Liver (tissue), 3 donors: ENCODE data around the gene PKNOX1.
"Not testable (repeated sequence)": the region's sequence is repeated elsewhere in the genome, so short reads cannot be mapped to it uniquely, and the experiment has no call there.

ENCODE experiments used
- EGR1 ChIP-seq, 2 donors: IDR thresholded peaks; 2 replicates each; pipeline ENCODE4 v1.6.1; 2016 to 2018; ENCODE audit warnings: antibody characterized with exemption in 2 of 2, low read depth in 2 of 2
- FOXA1 ChIP-seq: IDR thresholded peaks from 2 replicates; pipeline ENCODE4 v1.6.1; 2016; ENCODE audit warnings: antibody characterized with exemption
- HNF4G ChIP-seq: IDR thresholded peaks from 2 replicates; pipeline ENCODE4 v1.6.1; 2016; ENCODE audit warnings: antibody characterized with exemption
- RAD21 ChIP-seq, 2 donors: IDR thresholded peaks; 2 replicates each; pipeline ENCODE4 v1.6.1; 2016; ENCODE audit warnings: antibody characterized with exemption in 2 of 2, mild to moderate bottlenecking in 2 of 2
- RXRA ChIP-seq, 2 donors: IDR thresholded peaks; 2 replicates each; pipeline ENCODE4 v1.6.1; 2017 to 2018; ENCODE audit warnings: antibody characterized with exemption in 2 of 2, mild to moderate bottlenecking in 1 of 2
- SP1 ChIP-seq: IDR thresholded peaks from 2 replicates; pipeline ENCODE4 v1.6.1; 2018; ENCODE audit warnings: antibody characterized with exemption, mild to moderate bottlenecking
- YY1 ChIP-seq: IDR thresholded peaks from 2 replicates; pipeline ENCODE4 v1.6.1; 2016; ENCODE audit warnings: antibody characterized with exemption, mild to moderate bottlenecking
- TF ChIP-seq, protein P1 (sequence below): fragments of 150-350 bp; IDR thresholded peaks from 2 replicates; pipeline ENCODE4 v1.5.1; 2017; ENCODE audit warnings: improper control_type of control experiment, low read depth, low read length; ENCODE audit not compliant: missing input control
- TF ChIP-seq, protein P2 (sequence below): IDR thresholded peaks from 2 replicates; pipeline ENCODE4 v1.6.1; 2016; ENCODE audit warnings: antibody characterized with exemption
- TF ChIP-seq, protein P3 (sequence below): IDR thresholded peaks from 2 replicates; pipeline ENCODE4 v1.6.1; 2016; ENCODE audit warnings: antibody characterized with exemption
- donor health status: healthy.
- donor health status: healthy.

DNA sequence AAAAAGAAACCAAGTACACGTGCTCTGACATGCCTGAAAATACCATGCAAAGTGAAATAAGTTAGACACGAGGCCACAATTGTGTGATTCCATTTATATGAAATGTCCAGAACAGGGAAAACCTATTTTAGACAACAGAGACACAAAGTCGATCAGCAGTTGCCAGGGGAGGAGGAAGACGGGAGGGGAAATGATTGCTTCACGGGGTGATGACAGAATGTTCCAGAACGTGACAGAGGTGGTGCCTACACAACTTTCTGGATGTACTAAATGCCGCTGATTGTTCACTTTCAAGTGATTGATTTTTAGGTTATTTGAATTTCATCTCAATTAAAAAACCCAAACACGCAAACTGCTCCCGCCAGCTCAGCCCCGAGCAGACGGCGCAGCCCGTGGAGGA lies 78.8 kb downstream of the PKNOX1 start:
- TF ChIP-seq, protein P1, sequence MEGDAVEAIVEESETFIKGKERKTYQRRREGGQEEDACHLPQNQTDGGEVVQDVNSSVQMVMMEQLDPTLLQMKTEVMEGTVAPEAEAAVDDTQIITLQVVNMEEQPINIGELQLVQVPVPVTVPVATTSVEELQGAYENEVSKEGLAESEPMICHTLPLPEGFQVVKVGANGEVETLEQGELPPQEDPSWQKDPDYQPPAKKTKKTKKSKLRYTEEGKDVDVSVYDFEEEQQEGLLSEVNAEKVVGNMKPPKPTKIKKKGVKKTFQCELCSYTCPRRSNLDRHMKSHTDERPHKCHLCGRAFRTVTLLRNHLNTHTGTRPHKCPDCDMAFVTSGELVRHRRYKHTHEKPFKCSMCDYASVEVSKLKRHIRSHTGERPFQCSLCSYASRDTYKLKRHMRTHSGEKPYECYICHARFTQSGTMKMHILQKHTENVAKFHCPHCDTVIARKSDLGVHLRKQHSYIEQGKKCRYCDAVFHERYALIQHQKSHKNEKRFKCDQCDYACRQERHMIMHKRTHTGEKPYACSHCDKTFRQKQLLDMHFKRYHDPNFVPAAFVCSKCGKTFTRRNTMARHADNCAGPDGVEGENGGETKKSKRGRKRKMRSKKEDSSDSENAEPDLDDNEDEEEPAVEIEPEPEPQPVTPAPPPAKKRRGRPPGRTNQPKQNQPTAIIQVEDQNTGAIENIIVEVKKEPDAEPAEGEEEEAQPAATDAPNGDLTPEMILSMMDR: not testable (repeated sequence)
- TF ChIP-seq HNF4G; RAD21 (IDR thresholded peaks at IDR 0.05); YY1; SP1; RXRA (IDR thresholded peaks at IDR 0.05); EGR1 (IDR thresholded peaks at IDR 0.05; ENCODE audit: low read depth in 2 of 2); FOXA1: not testable (repeated sequence)
- TF ChIP-seq, protein P2, sequence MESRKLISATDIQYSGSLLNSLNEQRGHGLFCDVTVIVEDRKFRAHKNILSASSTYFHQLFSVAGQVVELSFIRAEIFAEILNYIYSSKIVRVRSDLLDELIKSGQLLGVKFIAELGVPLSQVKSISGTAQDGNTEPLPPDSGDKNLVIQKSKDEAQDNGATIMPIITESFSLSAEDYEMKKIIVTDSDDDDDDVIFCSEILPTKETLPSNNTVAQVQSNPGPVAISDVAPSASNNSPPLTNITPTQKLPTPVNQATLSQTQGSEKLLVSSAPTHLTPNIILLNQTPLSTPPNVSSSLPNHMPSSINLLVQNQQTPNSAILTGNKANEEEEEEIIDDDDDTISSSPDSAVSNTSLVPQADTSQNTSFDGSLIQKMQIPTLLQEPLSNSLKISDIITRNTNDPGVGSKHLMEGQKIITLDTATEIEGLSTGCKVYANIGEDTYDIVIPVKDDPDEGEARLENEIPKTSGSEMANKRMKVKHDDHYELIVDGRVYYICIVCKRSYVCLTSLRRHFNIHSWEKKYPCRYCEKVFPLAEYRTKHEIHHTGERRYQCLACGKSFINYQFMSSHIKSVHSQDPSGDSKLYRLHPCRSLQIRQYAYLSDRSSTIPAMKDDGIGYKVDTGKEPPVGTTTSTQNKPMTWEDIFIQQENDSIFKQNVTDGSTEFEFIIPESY: not testable (repeated sequence)
- TF ChIP-seq, protein P3, sequence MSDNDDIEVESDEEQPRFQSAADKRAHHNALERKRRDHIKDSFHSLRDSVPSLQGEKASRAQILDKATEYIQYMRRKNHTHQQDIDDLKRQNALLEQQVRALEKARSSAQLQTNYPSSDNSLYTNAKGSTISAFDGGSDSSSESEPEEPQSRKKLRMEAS: not testable (repeated sequence)
